GM12878 (cell line): Measurements from ENCODE around the gene VSTM4. TPM values are rescaled to one million over a fixed set of nuclear protein-coding genes. Genes with fewer than 3 reads are reported as not detected.

ENCODE experiments used
- ASH2L ChIP-seq: fragments of 300-600, 200-600 bp; sonication (generic); IDR thresholded peaks from 2 replicates; pipeline ENCODE4 v1.6.1; 2017; ENCODE audit warnings: low read depth, mild to moderate bottlenecking, borderline replicate concordance
- BMI1 ChIP-seq: fragments of 450-650 bp; IDR thresholded peaks from 2 replicates; pipeline ENCODE4 v1.6.1; 2016; ENCODE audit warnings: mild to moderate bottlenecking, moderate library complexity, borderline replicate concordance
- BRCA1 ChIP-seq: IDR thresholded peaks from 2 replicates; pipeline ENCODE4 v1.6.1; 2011; ENCODE audit warnings: low read depth, low read length, improper control_type of control experiment
- CBFB ChIP-seq: IDR thresholded peaks from 2 replicates; pipeline ENCODE4 v1.6.1; 2016; ENCODE audit warnings: antibody characterized with exemption, low read depth
- CEBPB ChIP-seq, 2 experiments: fragments of 150-350 bp in 1 of 2; IDR thresholded peaks; 2 replicates each; pipeline ENCODE4 v1.6.1; 2012 to 2014; ENCODE audit warnings: low read depth in 2 of 2, low read length in 2 of 2, borderline replicate concordance in 1 of 2, inconsistent platforms in 1 of 2
- GABPA ChIP-seq: IDR thresholded peaks from 2 replicates; pipeline ENCODE4 v1.6.1; 2014; ENCODE audit warnings: antibody characterized with exemption, low read depth, mild to moderate bottlenecking, inconsistent platforms
- HCFC1 ChIP-seq: fragments of 150-350 bp; IDR thresholded peaks from 2 replicates; pipeline ENCODE4 v1.6.1; 2014; ENCODE audit warnings: low read length
- IRF5 ChIP-seq: fragments of 450-650 bp; IDR thresholded peaks from 2 replicates; pipeline ENCODE4 v1.6.1; 2017; ENCODE audit warnings: borderline replicate concordance
- KDM1A ChIP-seq: fragments of 200-600 bp; sonication (generic); IDR thresholded peaks from 2 replicates; pipeline ENCODE4 v1.6.1; 2016; ENCODE audit warnings: borderline replicate concordance
- MEF2A ChIP-seq: IDR thresholded peaks from 2 replicates; pipeline ENCODE4 v1.6.1; 2011; ENCODE audit warnings: low read depth, mild to moderate bottlenecking, low read length, moderate library complexity; ENCODE audit not compliant: insufficient read depth
- MYC ChIP-seq: IDR thresholded peaks from 2 replicates; pipeline ENCODE4 v1.6.1; 2011; ENCODE audit warnings: mild to moderate bottlenecking, low read length, moderate library complexity, inconsistent platforms; ENCODE audit not compliant: insufficient read depth, insufficient replicate concordance, insufficient read length, severe bottlenecking
- NBN ChIP-seq: fragments of 450-650 bp; IDR thresholded peaks from 2 replicates; pipeline ENCODE4 v1.6.1; 2016
- NFYB ChIP-seq: IDR thresholded peaks from 2 replicates; pipeline ENCODE4 v1.6.1; 2011; ENCODE audit warnings: low read depth, mild to moderate bottlenecking, low read length, improper control_type of control experiment, moderate library complexity; ENCODE audit not compliant: insufficient read depth
- RB1 ChIP-seq: fragments of 450-650 bp; formaldehyde crosslinking; IDR thresholded peaks from 2 replicates; pipeline ENCODE4 v1.6.1; 2017; ENCODE audit warnings: mild to moderate bottlenecking, borderline replicate concordance
- SMAD5 ChIP-seq: IDR thresholded peaks from 2 replicates; pipeline ENCODE4 v1.6.1; 2016; ENCODE audit warnings: antibody characterized with exemption, low read depth
- SMARCA5 ChIP-seq: fragments of 450-650 bp; IDR thresholded peaks from 2 replicates; pipeline ENCODE4 v1.6.1; 2017; ENCODE audit warnings: mild to moderate bottlenecking
- SRF ChIP-seq, 2 experiments: IDR thresholded peaks; 2 replicates each; pipeline ENCODE4 v1.6.1; 2011; ENCODE audit warnings: low read depth in 2 of 2, low read length in 2 of 2, mild to moderate bottlenecking in 1 of 2, moderate library complexity in 1 of 2
- STAT3 ChIP-seq: IDR thresholded peaks from 2 replicates; pipeline ENCODE4 v1.6.1; 2011; ENCODE audit warnings: low read depth, low read length, improper control_type of control experiment
- TBL1XR1 ChIP-seq: IDR thresholded peaks from 2 replicates; pipeline ENCODE4 v1.6.1; 2012; ENCODE audit warnings: low read depth, low read length, improper control_type of control experiment
- ZNF217 ChIP-seq: fragments of 450-650 bp; IDR thresholded peaks from 2 replicates; pipeline ENCODE4 v1.6.1; 2017; ENCODE audit warnings: antibody characterized with exemption, mild to moderate bottlenecking
- polyA plus RNA-seq, 11 experiments: library from polyadenylated mRNA; depleted of rRNA in 4 of 11; unstranded in 6 of 11; stranded (reverse) in 5 of 11; fragments of >200 nt; fragmentation: Nextera tagmentation in 4 of 11; fragmentation: Illumina TruSeq in 1 of 11; extraction: Ambion mirVana in 4 of 11; extraction: Trizol in 1 of 11; gene quantifications; 1 replicate in 1 of 11; 2 replicates in 10 of 11; pipeline versions ENCODE4 v1.2.1 to v1.2.3, GENCODE V29; 2011 to 2016; ENCODE audit warnings: inconsistent platforms in 2 of 11, missing spikeins in 2 of 11, low read depth in 1 of 11
- total RNA-seq, 4 experiments: library from RNA; depleted of rRNA in 3 of 4; stranded (reverse); fragments of >200 nt in 3 of 4; fragmentation: Illumina TruSeq in 1 of 4; extraction: Trizol in 1 of 4; gene quantifications; 2 replicates each; pipeline versions ENCODE4 v1.2.1 to v1.2.3, GENCODE V29; 2013 to 2021
- TF ChIP-seq, protein P1 (sequence below): IDR thresholded peaks from 2 replicates; pipeline ENCODE4 v1.6.1; 2012; ENCODE audit warnings: improper control_type of control experiment, low read depth, low read length; ENCODE audit not compliant: insufficient replicate concordance
- TF ChIP-seq, protein P2 (sequence below): IDR thresholded peaks from 2 replicates; pipeline ENCODE4 v1.6.1; 2011; ENCODE audit warnings: low read depth, mild to moderate bottlenecking, low read length, moderate library complexity, borderline replicate concordance; ENCODE audit errors: extremely low read depth
- TF ChIP-seq, protein P3 (sequence below): fragments of 450-650 bp; IDR thresholded peaks from 2 replicates; pipeline ENCODE4 v1.6.1; 2016; ENCODE audit warnings: mild to moderate bottlenecking

The VSTM4 gene
- total and polyA plus RNA-seq, 10 of the 15 experiments (the other 5 are each of a cell fraction or from before 2014, with no cell fraction given) = 0.01 to 0.14 (median 0.02) TPM; not detected in 7

DNA sequence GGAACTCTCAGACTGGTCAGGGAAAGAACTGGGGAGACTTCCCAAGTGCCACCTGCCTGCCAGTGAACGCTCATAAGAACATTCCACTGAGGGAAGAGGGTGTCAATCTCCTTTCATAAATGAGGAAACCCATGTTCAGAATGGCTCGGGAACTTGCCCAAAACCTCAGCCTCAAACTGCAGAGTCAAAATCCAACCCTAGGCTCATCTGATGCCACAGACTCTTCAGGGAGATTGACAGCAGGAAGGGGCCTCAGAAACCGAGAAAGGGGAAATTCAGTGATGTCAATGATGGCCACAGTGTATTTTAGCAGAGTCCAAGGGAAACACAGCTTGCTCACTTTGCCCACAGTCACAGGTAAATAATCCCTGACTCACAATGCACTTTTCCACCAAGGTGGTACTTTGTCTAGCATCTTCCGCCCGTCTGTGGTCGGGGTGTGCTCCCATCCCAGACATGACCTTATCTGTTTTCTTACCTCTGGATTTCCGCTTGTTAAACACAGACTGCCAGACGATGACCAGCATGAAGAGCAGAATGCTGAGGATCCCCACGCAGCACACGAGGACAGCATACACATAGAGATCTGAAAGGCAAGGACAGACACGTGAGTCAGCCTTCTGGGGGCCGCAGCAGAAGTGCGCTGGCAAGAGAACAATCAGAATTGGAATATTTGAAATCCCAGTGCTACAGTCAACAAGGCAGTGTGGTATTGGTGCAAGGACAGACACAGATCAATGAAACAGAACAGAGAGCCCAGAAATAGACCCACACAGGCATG lies 38.4 kb downstream of the VSTM4 start (continued):
- TF ChIP-seq SRF (IDR thresholded peaks at IDR 0.05; ENCODE audit: low read depth in 2 of 2, low read length in 2 of 2) (no peak), ZNF217 (no peak), BRCA1 (no peak), HCFC1 (no peak), CBFB (no peak), BMI1 (no peak), NFYB (no peak), CEBPB (IDR thresholded peaks at IDR 0.05; ENCODE audit: borderline replicate concordance in 1 of 2, low read depth in 2 of 2, low read length in 2 of 2) (no peak), RB1 (no peak), NBN (0 out of 2 replicates have a peak, but pooled peaks have one; percentile 47), MYC (no peak), TBL1XR1 (no peak), STAT3 (no peak), SMAD5 (no peak), KDM1A (no peak), SMARCA5 (0 out of 2 replicates have a peak, but pooled peaks have one; percentile 24), ASH2L (no peak), IRF5 (no peak), MEF2A (no peak), GABPA (no peak)
- TF ChIP-seq, protein P1, sequence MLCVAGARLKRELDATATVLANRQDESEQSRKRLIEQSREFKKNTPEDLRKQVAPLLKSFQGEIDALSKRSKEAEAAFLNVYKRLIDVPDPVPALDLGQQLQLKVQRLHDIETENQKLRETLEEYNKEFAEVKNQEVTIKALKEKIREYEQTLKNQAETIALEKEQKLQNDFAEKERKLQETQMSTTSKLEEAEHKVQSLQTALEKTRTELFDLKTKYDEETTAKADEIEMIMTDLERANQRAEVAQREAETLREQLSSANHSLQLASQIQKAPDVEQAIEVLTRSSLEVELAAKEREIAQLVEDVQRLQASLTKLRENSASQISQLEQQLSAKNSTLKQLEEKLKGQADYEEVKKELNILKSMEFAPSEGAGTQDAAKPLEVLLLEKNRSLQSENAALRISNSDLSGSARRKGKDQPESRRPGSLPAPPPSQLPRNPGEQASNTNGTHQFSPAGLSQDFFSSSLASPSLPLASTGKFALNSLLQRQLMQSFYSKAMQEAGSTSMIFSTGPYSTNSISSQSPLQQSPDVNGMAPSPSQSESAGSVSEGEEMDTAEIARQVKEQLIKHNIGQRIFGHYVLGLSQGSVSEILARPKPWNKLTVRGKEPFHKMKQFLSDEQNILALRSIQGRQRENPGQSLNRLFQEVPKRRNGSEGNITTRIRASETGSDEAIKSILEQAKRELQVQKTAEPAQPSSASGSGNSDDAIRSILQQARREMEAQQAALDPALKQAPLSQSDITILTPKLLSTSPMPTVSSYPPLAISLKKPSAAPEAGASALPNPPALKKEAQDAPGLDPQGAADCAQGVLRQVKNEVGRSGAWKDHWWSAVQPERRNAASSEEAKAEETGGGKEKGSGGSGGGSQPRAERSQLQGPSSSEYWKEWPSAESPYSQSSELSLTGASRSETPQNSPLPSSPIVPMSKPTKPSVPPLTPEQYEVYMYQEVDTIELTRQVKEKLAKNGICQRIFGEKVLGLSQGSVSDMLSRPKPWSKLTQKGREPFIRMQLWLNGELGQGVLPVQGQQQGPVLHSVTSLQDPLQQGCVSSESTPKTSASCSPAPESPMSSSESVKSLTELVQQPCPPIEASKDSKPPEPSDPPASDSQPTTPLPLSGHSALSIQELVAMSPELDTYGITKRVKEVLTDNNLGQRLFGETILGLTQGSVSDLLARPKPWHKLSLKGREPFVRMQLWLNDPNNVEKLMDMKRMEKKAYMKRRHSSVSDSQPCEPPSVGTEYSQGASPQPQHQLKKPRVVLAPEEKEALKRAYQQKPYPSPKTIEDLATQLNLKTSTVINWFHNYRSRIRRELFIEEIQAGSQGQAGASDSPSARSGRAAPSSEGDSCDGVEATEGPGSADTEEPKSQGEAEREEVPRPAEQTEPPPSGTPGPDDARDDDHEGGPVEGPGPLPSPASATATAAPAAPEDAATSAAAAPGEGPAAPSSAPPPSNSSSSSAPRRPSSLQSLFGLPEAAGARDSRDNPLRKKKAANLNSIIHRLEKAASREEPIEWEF = no peak
- TF ChIP-seq, protein P2, sequence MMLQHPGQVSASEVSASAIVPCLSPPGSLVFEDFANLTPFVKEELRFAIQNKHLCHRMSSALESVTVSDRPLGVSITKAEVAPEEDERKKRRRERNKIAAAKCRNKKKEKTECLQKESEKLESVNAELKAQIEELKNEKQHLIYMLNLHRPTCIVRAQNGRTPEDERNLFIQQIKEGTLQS = no peak
- TF ChIP-seq, protein P3, sequence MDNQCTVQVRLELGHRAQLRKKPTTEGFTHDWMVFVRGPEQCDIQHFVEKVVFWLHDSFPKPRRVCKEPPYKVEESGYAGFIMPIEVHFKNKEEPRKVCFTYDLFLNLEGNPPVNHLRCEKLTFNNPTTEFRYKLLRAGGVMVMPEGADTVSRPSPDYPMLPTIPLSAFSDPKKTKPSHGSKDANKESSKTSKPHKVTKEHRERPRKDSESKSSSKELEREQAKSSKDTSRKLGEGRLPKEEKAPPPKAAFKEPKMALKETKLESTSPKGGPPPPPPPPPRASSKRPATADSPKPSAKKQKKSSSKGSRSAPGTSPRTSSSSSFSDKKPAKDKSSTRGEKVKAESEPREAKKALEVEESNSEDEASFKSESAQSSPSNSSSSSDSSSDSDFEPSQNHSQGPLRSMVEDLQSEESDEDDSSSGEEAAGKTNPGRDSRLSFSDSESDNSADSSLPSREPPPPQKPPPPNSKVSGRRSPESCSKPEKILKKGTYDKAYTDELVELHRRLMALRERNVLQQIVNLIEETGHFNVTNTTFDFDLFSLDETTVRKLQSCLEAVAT = no peak
